HepG2 (cell line): Measurements from ENCODE around the gene DCC. TPM values are rescaled to one million over a fixed set of nuclear protein-coding genes. Genes with fewer than 3 reads are reported as not detected.

Experiments used
- ATAC-seq: fragments of 200-7000 bp; cut with Tn5 transposase; 3 replicates; pipeline ENCODE4 v1.9.1; 2020; ENCODE audit warnings: mild to moderate bottlenecking, moderate library complexity
- BruUV-seq: library from RNA; stranded (reverse); fragments of 400-500 nt; replicated peaks from 2 replicates; lab custom pipeline; 2021; lab: Mats Ljungman, UMichigan
- CTCF ChIA-PET: fragments of 300-600 bp; formaldehyde crosslinking; extraction: SDS; loops from one replicate; lab custom pipeline; 2021; ENCODE audit warnings: low total read pairs, inconsistent platforms, low intra/inter-chr PET ratio; lab: Yijun Ruan, JAX
- POLR2A ChIA-PET: fragments of 350-600 bp; sonication (Branson Sonifier 250); formaldehyde crosslinking; loops from one replicate; lab custom pipeline; 2020; ENCODE audit warnings: antibody characterized with exemption, inconsistent platforms; lab: Yijun Ruan, JAX
- DNase-seq: peaks from one replicate; pipeline ENCODE4 v3.0.0-alpha.2; 2015; ENCODE audit warnings: low spot score
- FAIRE-seq: peaks from 3 replicates; lab custom pipeline; 2011; peaks lifted over from hg19 to GRCh38; lab: Jason Lieb, UNC
- H2AFZ ChIP-seq: one replicate; pipeline ENCODE4 v1.6.1; 2011; ENCODE audit warnings: low read length, inconsistent platforms
- H3K27ac ChIP-seq: fragments of 300-600 bp; 3 replicates; pipeline ENCODE4 v1.8.0; 2011; ENCODE audit warnings: mixed run types, mild to moderate bottlenecking, mixed read lengths, low read length, inconsistent platforms; ENCODE audit not compliant: insufficient read depth; ENCODE audit errors: extremely low read length
- H3K27me3 ChIP-seq, 2 experiments: fragments of 200-600 bp in 1 of 2; 2 replicates in 1 of 2; 3 replicates in 1 of 2; pipeline versions ENCODE4 v1.6.0 to v1.8.0; 2011; ENCODE audit warnings: low read length in 2 of 2, mild to moderate bottlenecking in 2 of 2, moderate library complexity in 2 of 2, inconsistent platforms in 1 of 2; ENCODE audit not compliant: insufficient read depth in 2 of 2, control insufficient read depth in 1 of 2
- H3K36me3 ChIP-seq, 2 experiments: fragments of 200-600 bp in 1 of 2; replicated peaks in 1 of 2; 2 replicates in 1 of 2; 3 replicates in 1 of 2; pipeline versions ENCODE4 v1.5.1 to v1.8.0; 2011; ENCODE audit warnings: low read length in 2 of 2, inconsistent platforms in 1 of 2; ENCODE audit not compliant: insufficient read depth in 2 of 2, control insufficient read depth in 1 of 2
- H3K4me1 ChIP-seq: 2 replicates; pipeline ENCODE4 v1.5.1; 2012; ENCODE audit warnings: low read length, inconsistent platforms; ENCODE audit not compliant: insufficient read depth
- H3K4me2 ChIP-seq: 2 replicates; pipeline ENCODE4 v1.6.0; 2011; ENCODE audit warnings: low read depth, low read length, inconsistent platforms
- H3K4me3 ChIP-seq, 3 experiments: fragments of 200-600 bp in 1 of 3; sonication (generic), shearing (Covaris generic) in 1 of 3; replicated peaks in 1 of 3; 2 replicates each; pipeline ENCODE4 v1.5.1; 2011 to 2016; ENCODE audit warnings: low read length in 3 of 3, inconsistent platforms in 2 of 3, low read depth in 2 of 3, mild to moderate bottlenecking in 2 of 3, control low read depth in 1 of 3, mixed read lengths in 1 of 3; ENCODE audit not compliant: insufficient read depth in 1 of 3
- H3K79me2 ChIP-seq: one replicate; pipeline ENCODE4 v1.6.1; 2011; ENCODE audit warnings: low read length, inconsistent platforms; ENCODE audit not compliant: insufficient read depth
- H3K9ac ChIP-seq: 2 replicates; pipeline ENCODE4 v1.6.0; 2011; ENCODE audit warnings: mild to moderate bottlenecking, low read depth, low read length, inconsistent platforms; ENCODE audit not compliant: insufficient read depth
- H3K9me3 ChIP-seq: 2 replicates; pipeline ENCODE4 v1.5.1; 2012; ENCODE audit warnings: mild to moderate bottlenecking, low read length
- H4K20me1 ChIP-seq: 2 replicates; pipeline ENCODE4 v1.6.0; 2011; ENCODE audit warnings: inconsistent platforms, mild to moderate bottlenecking, low read length, moderate library complexity; ENCODE audit not compliant: insufficient read depth
- CC2D1A ChIP-seq: sonication (generic); formaldehyde crosslinking; IDR thresholded peaks from 2 replicates; pipeline ENCODE4 v1.8.1; 2023; ENCODE audit warnings: mild to moderate bottlenecking, missing genetic modification reagents
- GABPB1 ChIP-seq: IDR thresholded peaks from 2 replicates; pipeline ENCODE4 v1.6.1; 2016; ENCODE audit warnings: mild to moderate bottlenecking, missing genetic modification reagents, moderate library complexity, missing compliant biosample characterization
- GLI4 ChIP-seq: sonication (generic); formaldehyde crosslinking; IDR thresholded peaks from 2 replicates; pipeline ENCODE4 v1.5.1; 2020; ENCODE audit warnings: missing genetic modification reagents, mild to moderate bottlenecking, moderate library complexity, borderline replicate concordance
- IRF2 ChIP-seq: IDR thresholded peaks from 2 replicates; pipeline ENCODE4 v1.6.1; 2018; ENCODE audit warnings: missing genetic modification reagents, missing compliant biosample characterization
- JDP2 ChIP-seq: sonication (generic); formaldehyde crosslinking; IDR thresholded peaks from 2 replicates; pipeline ENCODE4 v1.8.1; 2022; ENCODE audit warnings: missing genetic modification reagents, borderline replicate concordance
- POLR2AphosphoS2 ChIP-seq: IDR thresholded peaks from 2 replicates; pipeline ENCODE4 v1.6.1; 2011; ENCODE audit warnings: low read depth, low read length, improper control_type of control experiment
- PTBP1 ChIP-seq: fragments of 200-400 bp; formaldehyde crosslinking; IDR thresholded peaks from 2 replicates; pipeline ENCODE4 v1.6.1; 2018; ENCODE audit warnings: low read length, low read depth; ENCODE audit not compliant: poor library complexity, severe bottlenecking
- RNF2 ChIP-seq: fragments of 450-650 bp; conservative IDR thresholded peaks from 2 replicates; pipeline ENCODE4 v1.6.1; 2016; ENCODE audit warnings: low read depth
- ZNF296 ChIP-seq: sonication (generic); formaldehyde crosslinking; conservative IDR thresholded peaks from 2 replicates; pipeline ENCODE4 v1.5.0; 2020; ENCODE audit warnings: mild to moderate bottlenecking, missing genetic modification reagents
- WGBS: methylation state at CpG from one replicate; pipeline ENCODE4 v1.1.6; 2017; ENCODE audit warnings: low lambda C conversion rate; 5-methylcytosine and 5-hydroxymethylcytosine counted together
- in situ Hi-C: cut with HindIII; loops from 2 replicates; pipeline ENCODE4 v1.10.0; 2017; ENCODE audit warnings: low pct_unique_long_range_greater_than_20kb; ENCODE audit not compliant: extremely low pct_ligation_motif_present
- intact Hi-C: fragments of 100-400 bp; cut with micrococcal nuclease; formaldehyde crosslinking; loops from one replicate; pipeline ENCODE4 v1.10.0; 2022; ENCODE audit not compliant: unreplicated experiment
- polyA plus RNA-seq, 8 experiments: library from polyadenylated mRNA; depleted of rRNA in 3 of 8; stranded (reverse) in 7 of 8; unstranded in 1 of 8; fragments of >200 nt; fragmentation: Illumina TruSeq in 4 of 8; extraction: Trizol in 4 of 8; gene quantifications; 2 replicates each; pipeline versions ENCODE4 v1.2.1 to v1.2.3, GENCODE V29; 2011 to 2016; ENCODE audit warnings: low read depth in 4 of 8, missing spikeins in 1 of 8, mixed read lengths in 1 of 8; ENCODE audit not compliant: insufficient read depth in 1 of 8
- total RNA-seq, 5 experiments: library from RNA; depleted of rRNA; stranded (reverse); fragments of >200 nt; fragmentation: Illumina TruSeq; extraction: Trizol; gene quantifications; 2 replicates each; pipeline ENCODE4 v1.2.3, GENCODE V29; 2016; ENCODE audit warnings: low read depth in 1 of 5
- TF ChIP-seq, protein P1 (sequence below): sonication (generic); formaldehyde crosslinking; IDR thresholded peaks from 2 replicates; pipeline ENCODE4 v1.9.0; 2021; ENCODE audit warnings: mild to moderate bottlenecking, missing genetic modification reagents
- TF ChIP-seq, protein P2 (sequence below): sonication (generic); formaldehyde crosslinking; IDR thresholded peaks from 2 replicates; pipeline ENCODE4 v1.4.0; 2020; ENCODE audit warnings: mild to moderate bottlenecking, missing genetic modification reagents, borderline replicate concordance

DCC gene
- total and polyA plus RNA-seq, 2 of the 13 experiments (the other 11 are each of a cell fraction or from before 2014, with no cell fraction given), result not detected

GRCh38 chr18:52936931-52937330 is 596.9 kb downstream of the DCC start:
- no peak overlapping the region for H3K4me2 ChIP-seq
- WGBS, result 0% methylated on average over 1 of the region's 1 CpG
- no peaks in the 10 kb centered on the region for H4K20me1 ChIP-seq
- no peaks in the 10 kb centered on the region for H3K36me3 ChIP-seq
- ChIA-PET CTCF (no interaction called here), POLR2A (no interaction called here)
- in situ Hi-C loops (no loop called here), intact Hi-C loops (no loop called here)
- FAIRE-seq (no peak), DNase-seq (no peak), ATAC-seq (no peak)
- no peak overlapping the region for H2AFZ ChIP-seq
- TF ChIP-seq PTBP1, result no peak
- H3K27me3 ChIP-seq, result no peaks in the 10 kb centered on the region
- H3K4me1 ChIP-seq, result no peaks in the 10 kb centered on the region
- no peaks in the 10 kb centered on the region for H3K79me2 ChIP-seq
- H3K27ac ChIP-seq, result no peak overlapping the region
- H3K9ac ChIP-seq, result no peak overlapping the region
- BruUV-seq, result no TSS peak
- H3K4me3 ChIP-seq, result no peak overlapping the region
- peaks cover 21% of the 10 kb centered on the region; the same call in 1 of the 2 replicates for H3K9me3 ChIP-seq

DNA sequence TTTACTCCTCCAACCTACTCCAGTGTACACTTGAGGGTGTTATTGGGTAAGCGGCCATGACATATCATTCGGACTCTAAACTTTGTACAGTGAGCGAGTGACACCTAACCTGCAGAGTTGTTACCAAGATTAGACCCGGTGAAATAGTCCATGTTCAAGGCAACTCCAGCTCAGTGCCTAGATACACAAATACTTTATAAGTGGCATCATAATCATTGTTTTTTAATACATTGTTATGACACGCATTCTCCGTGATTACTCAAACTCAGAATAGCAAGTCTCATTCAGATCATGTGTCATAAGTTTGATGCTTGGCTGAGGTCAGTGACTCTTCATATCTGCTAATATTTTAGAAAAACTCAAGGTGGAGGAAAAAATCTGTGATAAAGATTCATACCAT is 597.8 kb downstream of the DCC start:
- ChIA-PET POLR2A (no interaction called here), CTCF (no interaction called here)
- Histone ChIP-seq H3K27ac (no peak overlapping the region), H2AFZ (no peak overlapping the region), H3K4me1 (no peaks in the 10 kb centered on the region), H3K9ac (no peak overlapping the region), H3K4me3 (no peak overlapping the region), H3K9me3 (peaks cover 21% of the 10 kb centered on the region; the same call in 1 of the 2 replicates), H4K20me1 (no peaks in the 10 kb centered on the region), H3K27me3 (no peaks in the 10 kb centered on the region), H3K79me2 (no peaks in the 10 kb centered on the region), H3K36me3 (no peaks in the 10 kb centered on the region), H3K4me2 (no peak overlapping the region)
- ATAC-seq (no peak), FAIRE-seq (no peak), DNase-seq (no peak)
- BruUV-seq, result no TSS peak
- in situ Hi-C loops, result no loop called here
- 45% methylated on average over 6 of the region's 6 CpGs for WGBS
- intact Hi-C loops, result no loop called here
- TF ChIP-seq GABPB1 (CRISPR knock-in tag) (no peak), GLI4 (CRISPR knock-in tag) (no peak), ZNF296 (CRISPR knock-in tag) (no peak), RNF2 (no peak), POLR2AphosphoS2 (no peak), JDP2 (CRISPR knock-in tag) (no peak), IRF2 (CRISPR knock-in tag) (no peak), PTBP1 (no peak), CC2D1A (CRISPR knock-in tag) (no peak)
- TF ChIP-seq, protein P1, sequence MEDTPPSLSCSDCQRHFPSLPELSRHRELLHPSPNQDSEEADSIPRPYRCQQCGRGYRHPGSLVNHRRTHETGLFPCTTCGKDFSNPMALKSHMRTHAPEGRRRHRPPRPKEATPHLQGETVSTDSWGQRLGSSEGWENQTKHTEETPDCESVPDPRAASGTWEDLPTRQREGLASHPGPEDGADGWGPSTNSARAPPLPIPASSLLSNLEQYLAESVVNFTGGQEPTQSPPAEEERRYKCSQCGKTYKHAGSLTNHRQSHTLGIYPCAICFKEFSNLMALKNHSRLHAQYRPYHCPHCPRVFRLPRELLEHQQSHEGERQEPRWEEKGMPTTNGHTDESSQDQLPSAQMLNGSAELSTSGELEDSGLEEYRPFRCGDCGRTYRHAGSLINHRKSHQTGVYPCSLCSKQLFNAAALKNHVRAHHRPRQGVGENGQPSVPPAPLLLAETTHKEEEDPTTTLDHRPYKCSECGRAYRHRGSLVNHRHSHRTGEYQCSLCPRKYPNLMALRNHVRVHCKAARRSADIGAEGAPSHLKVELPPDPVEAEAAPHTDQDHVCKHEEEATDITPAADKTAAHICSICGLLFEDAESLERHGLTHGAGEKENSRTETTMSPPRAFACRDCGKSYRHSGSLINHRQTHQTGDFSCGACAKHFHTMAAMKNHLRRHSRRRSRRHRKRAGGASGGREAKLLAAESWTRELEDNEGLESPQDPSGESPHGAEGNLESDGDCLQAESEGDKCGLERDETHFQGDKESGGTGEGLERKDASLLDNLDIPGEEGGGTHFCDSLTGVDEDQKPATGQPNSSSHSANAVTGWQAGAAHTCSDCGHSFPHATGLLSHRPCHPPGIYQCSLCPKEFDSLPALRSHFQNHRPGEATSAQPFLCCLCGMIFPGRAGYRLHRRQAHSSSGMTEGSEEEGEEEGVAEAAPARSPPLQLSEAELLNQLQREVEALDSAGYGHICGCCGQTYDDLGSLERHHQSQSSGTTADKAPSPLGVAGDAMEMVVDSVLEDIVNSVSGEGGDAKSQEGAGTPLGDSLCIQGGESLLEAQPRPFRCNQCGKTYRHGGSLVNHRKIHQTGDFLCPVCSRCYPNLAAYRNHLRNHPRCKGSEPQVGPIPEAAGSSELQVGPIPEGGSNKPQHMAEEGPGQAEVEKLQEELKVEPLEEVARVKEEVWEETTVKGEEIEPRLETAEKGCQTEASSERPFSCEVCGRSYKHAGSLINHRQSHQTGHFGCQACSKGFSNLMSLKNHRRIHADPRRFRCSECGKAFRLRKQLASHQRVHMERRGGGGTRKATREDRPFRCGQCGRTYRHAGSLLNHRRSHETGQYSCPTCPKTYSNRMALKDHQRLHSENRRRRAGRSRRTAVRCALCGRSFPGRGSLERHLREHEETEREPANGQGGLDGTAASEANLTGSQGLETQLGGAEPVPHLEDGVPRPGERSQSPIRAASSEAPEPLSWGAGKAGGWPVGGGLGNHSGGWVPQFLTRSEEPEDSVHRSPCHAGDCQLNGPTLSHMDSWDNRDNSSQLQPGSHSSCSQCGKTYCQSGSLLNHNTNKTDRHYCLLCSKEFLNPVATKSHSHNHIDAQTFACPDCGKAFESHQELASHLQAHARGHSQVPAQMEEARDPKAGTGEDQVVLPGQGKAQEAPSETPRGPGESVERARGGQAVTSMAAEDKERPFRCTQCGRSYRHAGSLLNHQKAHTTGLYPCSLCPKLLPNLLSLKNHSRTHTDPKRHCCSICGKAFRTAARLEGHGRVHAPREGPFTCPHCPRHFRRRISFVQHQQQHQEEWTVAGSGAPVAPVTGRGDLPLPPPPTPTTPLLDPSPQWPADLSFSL (CRISPR knock-in tag), result no peak
- TF ChIP-seq, protein P2, sequence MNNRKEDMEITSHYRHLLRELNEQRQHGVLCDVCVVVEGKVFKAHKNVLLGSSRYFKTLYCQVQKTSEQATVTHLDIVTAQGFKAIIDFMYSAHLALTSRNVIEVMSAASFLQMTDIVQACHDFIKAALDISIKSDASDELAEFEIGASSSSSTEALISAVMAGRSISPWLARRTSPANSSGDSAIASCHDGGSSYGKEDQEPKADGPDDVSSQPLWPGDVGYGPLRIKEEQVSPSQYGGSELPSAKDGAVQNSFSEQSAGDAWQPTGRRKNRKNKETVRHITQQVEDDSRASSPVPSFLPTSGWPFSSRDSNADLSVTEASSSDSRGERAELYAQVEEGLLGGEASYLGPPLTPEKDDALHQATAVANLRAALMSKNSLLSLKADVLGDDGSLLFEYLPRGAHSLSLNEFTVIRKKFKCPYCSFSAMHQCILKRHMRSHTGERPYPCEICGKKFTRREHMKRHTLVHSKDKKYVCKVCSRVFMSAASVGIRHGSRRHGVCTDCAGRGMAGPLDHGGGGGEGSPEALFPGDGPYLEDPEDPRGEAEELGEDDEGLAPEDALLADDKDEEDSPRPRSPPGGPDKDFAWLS (CRISPR knock-in tag), result no peak
